Stimulated activated CD8-positive, alpha-beta memory T cell treated with anti-CD3 and anti-CD28 coated beads, Interleukin-4, amount 100 ng/mL, for 4 hours (primary cell): ENCODE measurements around the gene CD248.
"Not testable (repeated sequence)": the region's sequence is repeated elsewhere in the genome, so short reads cannot be mapped to it uniquely, and the experiment has no call there.

Experiments used
- DNase-seq, 2 donors: peaks; one replicate each; pipeline ENCODE4 v3.0.0-alpha.2; 2020; ENCODE audit warnings: low read depth in 2 of 2, low spot score in 1 of 2

Gene CD248

DNA sequence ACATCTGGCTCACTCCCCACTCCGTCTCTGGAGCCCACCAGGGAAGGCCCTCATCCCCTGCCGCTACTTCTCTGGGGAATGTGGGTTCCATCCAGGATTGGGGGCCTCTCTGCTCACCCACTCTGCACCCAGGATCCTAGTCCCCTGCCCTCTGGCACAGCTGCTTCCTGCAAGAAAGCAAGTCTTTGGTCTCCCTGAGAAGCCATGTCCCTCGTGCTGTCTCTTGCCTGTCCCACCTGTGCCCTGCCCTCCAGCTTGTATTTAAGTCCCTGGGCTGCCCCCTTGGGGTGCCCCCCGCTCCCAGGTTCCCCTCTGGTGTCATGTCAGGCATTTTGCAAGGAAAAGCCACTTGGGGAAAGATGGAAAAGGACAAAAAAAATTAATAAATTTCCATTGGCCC lies 39.8 kb downstream of the CD248 start:
- not testable (repeated sequence) for DNase-seq

DNA sequence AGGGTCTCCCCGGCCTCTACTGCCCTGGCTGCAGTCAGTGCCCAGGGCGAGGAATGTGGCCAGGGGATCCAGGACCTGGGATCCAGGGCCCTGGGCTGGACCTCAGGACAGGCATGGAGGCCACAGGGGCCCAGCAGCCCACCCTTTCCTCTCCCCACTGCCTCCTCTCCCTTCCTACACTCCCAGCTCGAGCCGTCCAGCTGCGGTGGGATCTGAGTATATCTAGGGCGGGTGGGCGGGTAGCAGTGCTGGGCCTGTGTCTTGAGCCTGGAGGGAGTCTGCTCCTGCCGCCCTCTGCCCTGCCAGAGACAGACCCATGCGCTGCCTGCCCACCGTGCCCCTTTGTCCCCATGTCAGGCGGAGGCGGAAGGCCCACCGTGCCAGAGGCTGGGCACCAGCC lies 40.2 kb downstream of the CD248 start:
- not testable (repeated sequence) for DNase-seq

GRCh38 chr11:66275984-66276612 lies 40.7 kb downstream of the CD248 start:
- no peak for DNase-seq

DNA sequence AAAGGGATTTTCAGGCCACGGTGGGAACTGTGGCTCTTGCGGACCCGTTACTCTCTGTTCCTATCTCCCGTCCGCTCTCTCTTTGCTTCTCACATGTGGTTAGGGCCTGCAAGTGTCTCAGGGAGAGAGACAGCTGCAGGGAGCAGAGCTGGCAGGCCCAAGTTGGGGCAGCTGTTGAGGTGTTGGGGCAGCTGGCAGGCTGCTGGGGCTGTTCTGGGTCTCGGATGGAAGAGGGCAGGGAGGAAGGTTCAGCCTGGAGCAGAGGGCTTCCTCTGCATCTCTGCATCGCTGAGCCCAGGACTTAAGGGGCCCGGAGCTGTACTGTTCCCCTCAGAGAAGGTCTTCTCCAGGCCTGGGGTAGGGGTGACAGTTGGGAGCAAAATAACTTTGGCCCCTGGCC lies 41.4 kb downstream of the CD248 start:
- DNase-seq: no peak

DNA sequence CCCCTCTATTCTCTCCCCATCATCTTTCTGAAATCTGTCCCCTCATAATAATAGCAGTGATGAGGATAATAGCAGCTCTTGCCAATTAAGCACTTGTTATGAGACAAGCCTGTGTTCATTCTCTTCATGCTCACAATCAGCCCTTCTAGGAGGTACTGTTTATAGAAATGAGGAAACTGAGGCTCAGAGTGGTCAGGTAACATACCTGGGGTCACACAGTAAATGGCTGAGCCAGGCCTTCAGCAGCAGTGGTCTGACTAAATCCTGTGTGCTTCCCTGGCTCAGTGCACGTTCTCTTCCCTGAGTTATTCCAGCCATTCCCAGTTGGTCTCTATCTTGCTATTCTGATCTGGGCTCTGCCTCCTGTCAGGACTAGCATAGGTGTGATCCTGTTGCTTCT lies 42.6 kb downstream of the CD248 start:
- no peak for DNase-seq

GRCh38 chr11:66272596-66272995 lies 44.2 kb downstream of the CD248 start:
- DNase-seq: no peak

DNA sequence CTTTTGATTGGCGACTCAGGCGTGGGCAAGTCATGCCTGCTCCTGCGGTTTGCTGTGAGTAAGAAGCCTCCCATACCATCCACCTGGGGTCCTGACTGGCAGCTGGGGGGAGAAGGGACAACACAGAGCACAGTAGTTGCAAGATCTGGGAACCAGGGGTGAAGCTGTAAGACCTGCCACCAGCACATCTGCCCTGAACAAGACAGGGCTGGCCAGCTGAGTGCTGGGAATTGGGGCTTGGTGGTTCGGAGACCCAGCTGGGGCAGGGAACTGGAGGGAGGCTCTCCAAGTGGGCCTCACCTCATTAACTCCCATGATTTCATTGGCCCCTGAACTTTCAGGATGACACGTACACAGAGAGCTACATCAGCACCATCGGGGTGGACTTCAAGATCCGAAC lies 45.0 kb downstream of the CD248 start:
- no peak for DNase-seq

- no peak for DNase-seq
Measured at GRCh38 chr11:66268952-66269905, 47.6 kb downstream of the CD248 start.

DNA sequence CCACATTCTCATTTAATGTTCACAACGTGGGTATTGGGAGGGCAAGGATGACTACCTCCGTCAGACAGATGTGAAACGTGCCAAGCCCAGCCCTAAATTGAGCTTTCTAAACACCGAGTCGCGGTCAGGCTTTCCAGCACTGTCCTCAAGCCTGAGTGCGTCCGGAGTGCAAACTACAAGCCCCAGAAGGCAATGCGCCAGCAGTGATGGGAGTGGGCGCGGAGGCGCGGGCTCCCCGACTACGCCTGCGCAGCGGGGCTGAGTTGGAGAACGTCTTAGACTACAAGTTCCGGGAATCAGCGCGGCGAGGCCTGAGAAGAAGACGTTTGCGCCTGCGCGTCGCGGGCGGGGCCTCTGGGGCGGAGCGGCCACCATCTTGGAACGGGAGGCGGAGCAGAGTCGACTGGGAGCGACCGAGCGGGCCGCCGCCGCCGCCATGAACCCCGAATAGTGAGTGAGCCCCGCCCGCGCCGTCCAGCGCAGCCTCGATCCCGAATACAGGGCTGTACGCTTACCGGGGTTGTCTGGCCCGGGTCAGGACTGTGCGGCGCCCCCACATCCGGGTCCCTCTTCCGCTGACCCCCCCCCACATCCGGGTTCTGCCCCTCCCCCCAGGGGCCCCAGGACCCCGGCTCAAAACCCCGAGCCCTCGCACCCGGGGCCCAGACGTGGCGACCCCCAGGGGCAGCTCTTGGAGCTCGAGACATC lies 48.4 kb downstream of the CD248 start, which contains the start of gene RAB1B:
RAB1B (plus strand) TSS at position 396 of the 708 bp plus-strand sequence; CDS start at position 437, 41 bp downstream.
- peak; percentile 99 for DNase-seq

DNA sequence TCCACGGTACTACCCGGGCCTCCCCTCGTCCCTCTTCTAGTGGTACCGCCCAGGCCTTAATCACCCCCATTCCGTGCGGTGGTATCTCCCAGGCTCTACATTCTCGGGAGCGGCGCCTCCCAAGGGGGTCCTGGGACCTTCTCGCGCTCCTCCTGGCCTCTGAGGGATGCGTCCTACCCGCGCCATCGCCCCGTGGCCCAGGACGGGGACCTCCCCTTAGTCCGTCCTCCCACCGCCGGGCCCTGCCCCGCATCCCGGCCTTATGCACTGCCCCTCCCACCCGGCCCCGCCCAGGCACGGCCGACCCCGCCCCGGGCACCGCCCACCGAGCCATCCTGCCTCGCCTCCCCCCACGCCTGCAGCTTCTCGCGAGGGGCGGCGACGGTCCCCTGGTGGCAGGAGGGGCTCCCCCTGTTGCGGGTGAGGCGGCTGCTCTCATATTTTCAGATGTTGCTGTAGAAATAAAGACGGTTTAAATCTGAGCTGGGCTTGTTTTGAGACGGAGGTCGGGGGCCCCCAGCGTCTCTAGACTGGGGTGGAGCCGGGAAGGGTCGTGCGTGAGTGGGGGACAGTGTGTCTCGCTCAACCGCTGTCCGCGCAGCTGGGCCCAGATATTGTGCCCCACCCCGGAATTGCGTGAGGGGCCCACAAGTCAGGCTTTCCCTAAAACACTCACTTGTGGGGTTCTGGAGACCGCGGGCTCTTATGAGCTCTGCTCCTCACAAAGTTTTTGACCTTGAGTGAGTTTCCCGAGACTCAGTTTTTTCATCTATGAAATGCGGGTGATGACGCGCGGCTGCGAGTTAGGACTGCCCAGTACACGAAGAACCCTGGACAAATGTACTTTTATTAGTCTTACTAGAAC lies 49.2 kb downstream of the CD248 start:
- peak; percentile 68 to 71 for DNase-seq

GRCh38 chr11:66267039-66267378 lies 49.8 kb downstream of the CD248 start:
- DNase-seq: no peak

GRCh38 chr11:66266378-66267038 lies 50.3 kb downstream of the CD248 start:
- DNase-seq: no peak

- DNase-seq: no peak
Measured at GRCh38 chr11:66265531-66266377, 51.1 kb downstream of the CD248 start.

GRCh38 chr11:66264914-66265313 lies 51.9 kb downstream of the CD248 start:
- DNase-seq: no peak
